GM12801 (cell line): ENCODE measurements around the gene PET117.

ENCODE experiments used
- CTCF ChIP-seq: IDR thresholded peaks from one replicate; pipeline ENCODE4 v1.5.1; 2011; ENCODE audit warnings: control low read depth; ENCODE audit not compliant: insufficient read length; ENCODE audit errors: extremely low read depth

PET117 gene

DNA sequence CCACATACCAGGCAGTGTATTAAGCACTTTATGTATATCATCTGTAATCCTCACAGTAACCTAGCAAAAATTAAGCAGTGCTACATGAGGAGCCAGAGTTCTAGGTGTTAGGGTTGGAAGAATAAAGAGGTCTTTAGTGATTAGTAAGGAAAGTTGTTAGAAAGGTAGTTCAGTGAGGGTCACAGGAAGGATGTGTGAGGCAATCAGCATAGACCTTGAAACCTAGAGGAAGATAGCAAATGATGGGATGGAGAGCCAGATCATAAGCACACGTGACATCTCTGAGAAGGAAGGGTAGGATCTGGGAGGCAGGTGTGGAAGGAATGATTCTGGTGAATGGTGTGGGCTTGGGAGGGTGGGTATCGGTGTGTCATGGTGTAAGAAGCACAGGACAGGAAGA lies 2.2 kb downstream of the PET117 start:
- TF ChIP-seq CTCF: no peak

DNA sequence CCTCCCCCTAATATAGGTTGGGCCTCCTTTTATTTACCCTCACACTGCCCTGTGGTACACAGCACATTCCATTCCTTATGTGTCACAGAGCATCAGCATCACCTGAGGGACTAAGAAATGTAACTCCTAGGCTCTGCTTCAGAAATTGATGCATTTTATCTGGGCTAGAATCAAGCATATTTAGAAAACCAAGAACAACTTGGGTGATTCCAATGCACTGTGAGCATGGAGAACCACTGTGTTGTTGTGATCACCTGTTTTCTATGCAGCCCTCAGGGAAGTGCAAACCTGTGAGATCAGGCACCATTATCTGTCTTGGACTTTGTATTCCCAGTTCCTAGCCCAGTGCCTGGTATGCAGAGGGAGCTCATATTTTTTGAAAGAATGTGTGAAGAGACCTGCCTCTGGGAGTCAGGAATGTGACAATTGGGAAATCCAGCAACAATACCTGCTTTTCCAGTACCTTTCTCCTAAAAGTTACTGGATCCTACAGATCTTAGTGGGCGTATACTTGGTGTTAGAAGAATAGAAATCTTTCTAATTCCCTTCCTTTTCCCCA lies 7.0 kb downstream of the PET117 start:
- TF ChIP-seq CTCF: no peak

DNA sequence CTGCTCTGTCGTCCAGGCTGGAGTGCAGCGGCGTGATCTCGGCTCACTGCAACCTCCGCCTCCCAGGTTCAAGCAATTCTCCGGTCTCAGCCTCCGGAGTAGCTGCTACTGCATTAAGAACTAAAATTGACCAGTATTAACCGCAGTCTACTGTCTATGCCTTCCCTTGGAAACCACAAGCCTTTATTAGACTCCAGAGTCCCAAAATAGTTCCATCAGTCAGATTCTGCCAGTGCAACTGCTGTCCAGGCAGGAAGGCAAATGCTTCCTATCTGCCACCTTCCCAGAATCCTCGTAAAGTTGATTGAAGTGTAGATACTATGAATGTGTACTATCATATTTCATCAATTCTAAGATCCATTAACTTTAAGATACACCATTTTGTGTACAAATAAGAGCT lies 16.7 kb downstream of the PET117 start:
- TF ChIP-seq CTCF: no peak

DNA sequence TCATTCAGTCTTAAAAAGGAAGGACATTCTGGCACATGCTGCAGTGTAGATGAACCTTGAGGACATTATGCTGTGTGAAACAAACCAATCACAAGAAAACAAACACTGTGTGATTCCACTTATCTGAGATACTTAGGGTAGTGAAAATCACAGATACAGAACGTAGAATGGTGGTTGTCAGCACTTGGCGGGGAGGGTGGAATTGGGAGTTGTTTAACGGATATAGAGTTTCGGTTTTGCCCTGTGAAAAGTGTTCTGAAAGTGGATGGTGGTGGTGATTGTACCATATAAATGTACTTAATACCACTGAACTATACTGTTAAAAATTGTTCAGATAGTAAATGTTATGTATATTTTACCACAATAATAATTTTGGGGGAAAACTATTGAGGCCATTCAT lies 18.4 kb downstream of the PET117 start:
- TF ChIP-seq CTCF: no peak

- TF ChIP-seq CTCF: no peak
Observed at GRCh38 chr20:18164356-18164755, 26.7 kb downstream of the PET117 start.

GRCh38 chr20:18165553-18165952 lies 27.9 kb downstream of the PET117 start:
- no peak for TF ChIP-seq CTCF

- TF ChIP-seq CTCF: no peak
Observed at GRCh38 chr20:18166241-18166881, 28.7 kb downstream of the PET117 start.
